Dermis blood vessel endothelial cell (primary cell): ENCODE measurements around the gene NOL4L. TPM values are rescaled to one million over a fixed set of nuclear protein-coding genes. Genes with fewer than 3 reads are reported as not detected.

ENCODE experiments used
- DNase-seq: peaks from one replicate; pipeline ENCODE4 v3.0.0; 2010
- total RNA-seq: library from RNA; depleted of rRNA; stranded (reverse); fragments of >200 nt; gene quantifications from 2 replicates; pipeline ENCODE4 v1.2.3, GENCODE V29; 2014

NOL4L gene
- total RNA-seq, 1 donor from 2014 or later: 15.8 TPM

- DNase-seq: no peak
These were observed 28.3 kb upstream of the NOL4L start for GRCh38 chr20:32613192-32614053.

- no peak for DNase-seq
These were observed 27.4 kb upstream of the NOL4L start for GRCh38 chr20:32612351-32613191.

- DNase-seq: no peak
These were observed 26.7 kb upstream of the NOL4L start for GRCh38 chr20:32611868-32612267.

GRCh38 chr20:32611286-32611685 is 26.2 kb upstream of the NOL4L start:
- DNase-seq: no peak

- no peak for DNase-seq
These were observed 25.5 kb upstream of the NOL4L start for GRCh38 chr20:32610472-32611218.

DNA sequence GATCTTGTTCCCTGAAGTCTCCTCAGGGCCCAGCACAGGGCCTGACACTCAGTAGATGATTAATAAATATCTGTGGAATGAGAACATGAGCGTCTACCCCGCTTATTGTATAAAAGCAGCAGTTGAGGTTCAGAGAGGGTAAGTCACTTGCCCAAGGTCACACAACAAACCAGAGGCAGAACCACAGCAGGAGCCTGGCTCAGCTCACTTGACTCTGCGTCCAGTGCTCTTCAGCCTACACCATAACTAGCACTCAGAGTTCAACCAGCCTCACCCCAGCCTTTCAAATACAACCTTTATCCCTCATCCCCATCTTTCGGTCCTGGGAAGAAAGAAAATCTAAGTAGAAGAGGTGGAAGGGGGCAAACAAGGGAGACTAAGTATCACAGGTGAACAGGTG is 24.9 kb upstream of the NOL4L start:
- DNase-seq: no peak

DNA sequence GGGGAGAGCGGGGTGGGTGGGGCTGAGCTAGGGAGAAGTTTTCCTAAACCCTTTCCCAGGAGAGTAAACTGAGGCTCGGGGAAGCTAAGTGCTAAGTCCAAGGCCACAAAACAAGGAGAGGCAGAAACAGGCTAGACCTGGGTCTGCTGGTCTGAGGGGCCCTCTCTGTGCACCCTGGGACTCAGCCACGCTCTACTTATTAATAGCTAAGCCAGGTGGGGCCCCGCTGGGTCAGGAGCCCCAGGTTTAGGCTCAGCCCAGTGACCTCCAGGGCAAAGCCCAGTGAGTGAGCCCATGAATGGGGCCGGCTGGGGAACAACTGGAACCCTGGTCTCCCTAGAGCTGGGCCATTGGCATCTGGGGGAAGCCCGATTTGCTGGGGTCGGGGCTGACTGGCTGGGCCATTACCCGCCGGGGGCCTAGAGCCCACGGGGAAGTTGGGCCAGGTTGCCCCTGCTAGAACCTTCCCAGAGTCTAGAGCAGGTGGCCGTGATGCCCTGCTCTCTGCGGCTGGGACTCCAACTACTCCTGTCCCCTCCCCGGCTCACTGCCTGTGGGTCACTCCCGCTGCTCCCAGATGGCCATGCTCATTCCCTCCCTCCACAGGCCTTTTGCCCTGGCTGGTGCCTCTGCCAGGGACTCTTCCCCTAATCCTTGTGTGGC is 24.1 kb upstream of the NOL4L start:
- no peak for DNase-seq

- DNase-seq: no peak
These were observed 23.5 kb upstream of the NOL4L start for GRCh38 chr20:32608664-32609015.

- DNase-seq: no peak
These were observed 22.9 kb upstream of the NOL4L start for GRCh38 chr20:32607727-32608663.

- no peak for DNase-seq
These were observed 22.2 kb upstream of the NOL4L start for GRCh38 chr20:32607324-32607723.

GRCh38 chr20:32606790-32607189 is 21.7 kb upstream of the NOL4L start:
- DNase-seq: no peak

- DNase-seq: no peak
These were observed 21.0 kb upstream of the NOL4L start for GRCh38 chr20:32606107-32606506.

DNA sequence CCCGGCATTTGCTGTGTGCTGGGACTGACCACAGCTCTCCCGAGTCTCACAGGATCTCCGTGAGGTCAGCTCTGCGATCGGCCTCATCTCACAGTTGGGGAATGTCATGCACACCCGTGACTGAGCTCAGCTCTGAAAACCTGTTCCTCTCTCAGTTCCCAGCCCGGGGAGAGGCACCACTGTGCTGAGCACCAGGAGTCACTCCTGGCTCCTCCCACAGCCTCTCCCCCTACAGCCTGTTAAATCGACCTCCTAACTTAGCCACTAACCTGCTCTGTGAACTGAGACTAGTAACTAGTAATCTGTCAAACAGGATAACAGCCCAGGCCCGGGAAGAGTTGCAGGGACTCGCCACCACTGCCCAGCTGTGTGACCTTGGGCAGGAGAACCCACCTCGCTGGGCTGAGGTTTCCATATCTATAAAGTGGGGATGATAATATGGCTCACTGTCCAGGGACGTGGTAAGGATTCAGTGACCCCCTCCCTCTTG is 20.1 kb upstream of the NOL4L start:
- no peak for DNase-seq

- DNase-seq: no peak
These were observed 18.1 kb upstream of the NOL4L start for GRCh38 chr20:32603046-32603726.

DNA sequence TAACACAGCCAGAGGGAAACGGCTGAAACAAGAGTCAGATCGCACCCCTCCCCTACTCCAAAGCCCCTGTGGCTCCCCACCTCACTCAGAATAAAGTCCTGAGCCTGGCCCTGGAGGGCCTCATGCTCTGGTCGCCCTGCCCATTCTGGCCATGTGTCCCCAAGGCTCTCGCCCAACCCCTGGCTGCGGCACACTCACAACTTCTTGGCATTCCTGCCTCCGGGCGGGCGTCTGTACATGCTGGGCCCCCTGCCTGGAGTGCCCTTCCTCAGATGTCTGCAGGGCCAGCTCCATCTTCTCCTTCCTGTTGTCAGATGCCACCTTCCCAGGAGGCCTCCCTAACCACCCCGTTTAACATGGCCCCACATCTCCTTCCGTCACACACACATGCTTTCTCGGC is 17.1 kb upstream of the NOL4L start:
- DNase-seq: no peak

DNA sequence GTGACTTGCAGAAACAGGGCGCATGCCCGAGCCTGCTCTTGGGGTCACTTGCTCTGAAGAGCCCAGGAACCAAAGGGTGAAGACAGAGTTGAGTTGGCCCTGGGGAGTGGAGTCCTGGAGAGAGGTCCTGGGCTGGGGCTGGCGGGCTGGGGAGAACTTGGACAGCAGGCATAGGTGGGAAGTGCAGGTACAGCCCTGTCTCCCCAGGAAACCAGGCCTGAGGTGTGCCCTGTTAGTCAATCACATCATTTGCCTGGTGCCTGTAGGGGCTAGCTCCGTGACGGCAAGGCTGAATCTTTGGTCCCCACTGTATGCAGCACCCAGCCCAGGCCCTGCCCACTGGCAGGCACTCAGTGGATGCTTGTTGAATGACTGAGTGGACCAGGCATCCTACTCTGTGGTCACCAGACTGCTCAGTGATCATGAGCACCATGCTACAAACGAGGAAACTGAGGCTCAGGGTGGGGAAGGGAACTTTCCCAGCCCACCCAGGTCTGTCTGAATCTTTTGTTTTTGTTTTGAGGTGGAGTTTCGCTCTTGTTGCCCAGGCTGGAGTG is 15.6 kb upstream of the NOL4L start:
- DNase-seq: no peak

DNA sequence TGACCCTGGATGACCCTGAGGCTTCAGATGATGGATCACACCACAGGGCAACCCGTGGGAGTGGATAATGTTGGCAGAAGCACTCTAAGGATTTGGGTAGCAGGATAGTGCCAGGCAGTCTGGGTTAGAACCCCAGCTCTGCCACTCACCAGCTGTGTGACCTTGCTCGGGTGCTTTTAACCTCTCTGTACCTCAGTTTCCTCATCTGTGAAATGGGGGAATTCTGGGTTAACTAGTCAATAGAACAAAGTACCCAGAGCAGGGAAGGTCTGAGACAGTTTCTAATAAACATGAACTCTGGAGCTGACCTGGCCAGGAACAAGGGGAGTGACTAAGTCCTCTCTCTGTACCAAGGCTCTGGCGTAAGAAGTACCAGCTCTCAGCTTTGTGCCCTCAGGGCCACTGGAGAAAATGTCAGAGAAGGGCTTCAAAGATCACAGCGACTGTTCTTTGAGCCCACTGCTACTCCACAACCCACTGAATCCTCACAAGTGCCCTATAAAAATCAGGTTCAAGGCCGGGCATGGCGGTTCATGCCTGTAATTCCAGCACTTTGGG is 14.7 kb upstream of the NOL4L start:
- DNase-seq: no peak

GRCh38 chr20:32598606-32599005 is 13.5 kb upstream of the NOL4L start:
- no peak for DNase-seq

- no peak for DNase-seq
These were observed 12.6 kb upstream of the NOL4L start for GRCh38 chr20:32597714-32598113.

DNA sequence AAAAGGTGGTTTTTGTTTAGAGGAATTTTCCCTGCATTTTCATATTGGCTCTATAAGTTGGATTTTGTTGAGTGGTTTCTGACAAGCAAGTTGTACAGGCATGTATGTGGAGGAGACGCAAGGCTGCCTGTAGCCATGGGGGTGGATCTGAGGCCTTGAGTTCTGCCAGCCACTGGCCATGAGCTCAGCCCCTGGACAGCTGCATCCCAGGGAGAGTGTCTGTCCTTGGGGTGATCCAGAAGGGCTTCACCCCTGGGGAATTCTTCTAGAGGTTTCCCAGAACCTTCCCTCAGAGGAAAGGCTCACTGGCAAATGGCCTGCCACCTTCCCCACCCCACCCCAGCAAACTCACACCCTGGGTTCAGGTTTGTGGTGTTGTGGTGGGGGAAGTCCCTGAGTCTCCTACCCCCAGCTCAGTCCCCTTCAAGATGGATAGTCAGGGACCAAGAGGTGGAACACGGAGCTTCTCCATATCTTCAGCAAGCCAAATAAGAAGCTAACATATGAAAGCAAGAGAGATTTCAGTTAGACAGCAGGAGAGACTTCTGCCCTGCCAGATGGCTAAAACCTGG is 11.6 kb upstream of the NOL4L start:
- DNase-seq: no peak
